UCSD-AML1 (cell line): ENCODE measurements around the gene SMC1B.
"Not testable (repeated sequence)": the region's sequence is repeated elsewhere in the genome, so short reads cannot be mapped to it uniquely, and the experiment has no call there.

Source experiments
- DNase-seq: peaks from one replicate; lab custom pipeline; 2025; ENCODE audit not compliant: unreplicated experiment; lab: John Stamatoyannopoulos, UW

Gene SMC1B

DNA sequence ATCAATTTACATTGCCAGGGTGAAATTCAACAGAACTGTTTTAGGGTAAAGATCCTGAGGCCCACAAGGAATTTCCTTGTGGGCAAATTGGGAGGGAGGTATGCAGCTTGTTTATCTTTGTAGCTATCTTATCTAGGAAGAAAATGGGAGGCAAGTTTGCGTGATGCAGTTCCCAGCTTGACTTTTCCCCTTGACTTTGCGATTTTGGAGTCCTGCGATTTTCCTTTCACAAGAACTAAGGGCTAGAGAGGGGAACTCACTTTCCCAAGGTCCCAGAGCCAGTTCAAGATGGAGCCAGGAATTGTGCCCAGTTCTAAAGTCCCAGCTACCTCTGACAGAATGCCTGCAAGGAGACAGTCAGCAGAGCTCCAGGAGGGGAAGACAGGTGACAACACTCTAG is 30.8 kb upstream of the SMC1B start:
- no peak for DNase-seq

DNA sequence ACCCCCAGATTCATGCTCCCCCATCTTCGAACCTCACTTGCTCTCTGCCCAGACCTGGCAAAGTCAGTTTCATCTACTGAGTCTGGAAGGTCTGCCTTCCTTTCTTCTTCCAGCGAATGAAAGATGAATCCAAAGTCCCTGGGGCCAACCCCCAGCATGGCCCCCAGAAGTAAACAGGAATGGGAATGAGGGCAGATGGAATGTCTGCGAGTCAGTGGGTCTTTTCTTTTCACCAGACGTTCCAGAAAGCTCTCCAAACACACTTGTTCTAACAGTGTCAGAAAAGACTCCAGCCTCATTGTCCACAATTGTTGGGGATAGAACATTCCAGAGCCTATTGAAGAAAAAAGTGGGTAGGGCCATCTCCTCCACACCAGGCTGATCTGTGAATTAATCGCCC is 28.7 kb upstream of the SMC1B start:
- no peak for DNase-seq

GRCh38 chr22:45441138-45441537 is 27.7 kb upstream of the SMC1B start:
- DNase-seq, result peak; percentile 30

GRCh38 chr22:45440688-45441087 is 27.3 kb upstream of the SMC1B start:
- not testable (repeated sequence) for DNase-seq

DNA sequence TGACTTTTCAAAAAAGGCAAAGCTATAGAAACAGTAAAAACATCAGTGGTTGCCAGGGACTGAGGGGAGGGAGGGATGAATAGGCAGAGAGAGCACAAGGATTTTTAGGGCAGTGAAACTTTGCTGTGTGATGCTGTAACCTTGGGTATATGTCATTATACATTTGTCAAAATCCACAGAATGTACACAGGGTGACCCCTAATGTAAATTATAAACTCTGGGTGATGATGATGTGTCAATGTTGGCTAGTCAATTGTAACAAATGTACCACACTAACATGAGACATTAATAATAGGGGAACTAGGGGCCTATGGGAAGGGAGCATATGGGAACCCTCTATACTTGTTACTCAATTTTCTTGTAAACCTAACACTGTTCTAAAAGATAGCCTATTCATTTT is 24.9 kb upstream of the SMC1B start:
- DNase-seq, result no peak

GRCh38 chr22:45436871-45437517 is 23.6 kb upstream of the SMC1B start:
- not testable (repeated sequence) for DNase-seq

GRCh38 chr22:45435544-45436139 is 22.2 kb upstream of the SMC1B start:
- DNase-seq, result peak; percentile 79

DNA sequence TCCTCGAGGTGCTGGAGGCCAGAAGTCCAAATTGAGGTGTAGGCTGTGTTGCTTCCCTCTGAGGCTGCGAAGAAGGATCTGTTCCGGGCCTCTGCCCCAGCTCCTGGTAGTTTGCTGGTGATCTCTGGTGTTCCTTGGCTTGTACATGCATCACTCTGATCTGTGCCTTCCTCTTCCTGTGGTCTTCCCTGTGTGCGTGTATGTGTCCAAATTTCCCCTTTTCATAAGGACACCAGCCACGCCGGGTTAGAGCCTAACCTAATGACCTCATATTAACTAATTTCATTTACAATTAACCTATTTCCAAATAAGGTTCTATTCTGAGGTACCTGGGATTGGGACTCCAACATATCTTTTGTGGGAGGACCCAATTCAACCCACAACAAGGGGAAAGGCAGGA is 21.6 kb upstream of the SMC1B start:
- no peak for DNase-seq

GRCh38 chr22:45430871-45431270 is 17.5 kb upstream of the SMC1B start:
- DNase-seq, result no peak

DNA sequence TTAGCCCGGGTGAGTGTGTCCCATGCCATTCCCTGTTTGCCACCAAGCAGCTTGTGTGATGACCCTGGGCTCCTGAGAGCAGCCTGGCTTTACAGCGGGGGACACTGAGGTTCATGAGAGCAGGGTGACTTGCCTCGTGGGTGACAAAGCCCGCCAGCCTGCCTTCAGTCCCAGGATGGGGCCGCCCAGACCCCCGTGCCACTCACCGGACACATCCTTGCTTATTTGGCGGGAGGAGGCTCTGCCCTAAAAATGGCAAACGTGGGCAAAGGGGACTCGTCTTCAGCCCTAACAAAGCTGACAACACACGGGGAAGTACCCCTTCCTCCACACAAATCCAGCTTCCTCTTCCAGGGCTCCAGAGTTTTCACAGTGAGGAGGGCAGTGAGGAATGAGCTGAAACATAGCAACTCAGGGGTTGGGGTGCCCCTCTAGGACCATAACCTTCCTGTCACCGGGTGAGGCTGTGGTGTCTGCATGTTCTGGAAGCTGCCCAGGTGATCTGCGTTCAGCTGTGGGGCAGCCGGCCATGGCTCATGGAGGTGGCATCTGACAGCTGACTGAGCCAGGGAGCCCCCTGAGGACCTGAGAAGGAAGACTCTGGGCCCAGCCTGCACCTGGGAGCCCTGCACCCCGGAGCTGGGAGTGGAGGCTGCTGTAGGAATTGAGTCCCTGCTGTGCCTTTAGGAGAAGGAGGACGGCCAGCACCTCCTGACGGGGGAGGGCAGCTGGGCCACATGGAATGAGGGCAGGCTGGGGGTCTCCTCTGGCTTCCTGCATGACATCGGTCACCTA is 16.8 kb upstream of the SMC1B start:
- no peak for DNase-seq

DNA sequence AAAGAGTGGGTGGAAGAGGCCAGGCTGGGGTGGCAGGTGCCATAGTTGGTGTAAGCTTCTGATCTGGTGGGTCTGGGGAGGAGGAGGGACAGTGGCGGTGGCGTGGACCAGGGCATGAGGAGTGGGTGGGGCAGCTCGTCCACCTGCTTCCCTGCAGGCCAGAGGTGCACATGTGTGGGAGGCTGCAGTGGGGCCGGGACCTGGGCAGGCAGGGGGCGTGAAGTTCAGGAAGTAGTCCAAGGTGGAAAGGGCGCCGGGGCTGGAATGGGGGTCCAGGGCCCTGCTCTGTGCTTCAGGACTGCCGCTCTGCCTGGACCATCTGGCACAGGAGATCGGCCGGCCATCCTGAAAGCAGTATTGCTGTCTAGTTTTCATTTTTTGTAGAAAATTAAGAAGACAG is 16.0 kb upstream of the SMC1B start:
- DNase-seq, result no peak

- no peak for DNase-seq
Observed at GRCh38 chr22:45428391-45429385, 15.3 kb upstream of the SMC1B start.

- no peak for DNase-seq
Observed at GRCh38 chr22:45427114-45427513, 13.7 kb upstream of the SMC1B start.

DNA sequence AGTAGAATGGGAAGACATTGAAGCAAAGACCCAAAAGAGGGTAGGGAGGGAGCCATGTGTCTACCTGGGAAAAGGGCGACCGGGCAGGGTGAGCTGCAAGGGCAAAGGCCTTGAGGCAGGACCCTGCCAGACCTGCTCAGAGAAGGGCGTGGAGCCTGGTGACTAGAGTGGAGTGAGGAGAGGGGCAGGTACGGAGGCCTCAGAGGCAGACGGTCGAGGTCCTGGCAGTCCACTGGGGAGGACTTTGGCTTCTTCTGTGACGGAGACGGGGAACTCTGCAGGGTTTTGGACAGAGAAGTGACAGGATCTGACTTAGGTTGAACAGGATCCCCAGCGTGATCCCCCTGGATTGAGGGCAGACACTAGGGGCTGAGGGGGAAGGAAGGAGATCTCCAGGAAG is 13.0 kb upstream of the SMC1B start:
- DNase-seq, result no peak

- DNase-seq, result no peak
Observed at GRCh38 chr22:45425531-45426265, 12.3 kb upstream of the SMC1B start.

- no peak for DNase-seq
Observed at GRCh38 chr22:45425101-45425500, 11.7 kb upstream of the SMC1B start.

DNA sequence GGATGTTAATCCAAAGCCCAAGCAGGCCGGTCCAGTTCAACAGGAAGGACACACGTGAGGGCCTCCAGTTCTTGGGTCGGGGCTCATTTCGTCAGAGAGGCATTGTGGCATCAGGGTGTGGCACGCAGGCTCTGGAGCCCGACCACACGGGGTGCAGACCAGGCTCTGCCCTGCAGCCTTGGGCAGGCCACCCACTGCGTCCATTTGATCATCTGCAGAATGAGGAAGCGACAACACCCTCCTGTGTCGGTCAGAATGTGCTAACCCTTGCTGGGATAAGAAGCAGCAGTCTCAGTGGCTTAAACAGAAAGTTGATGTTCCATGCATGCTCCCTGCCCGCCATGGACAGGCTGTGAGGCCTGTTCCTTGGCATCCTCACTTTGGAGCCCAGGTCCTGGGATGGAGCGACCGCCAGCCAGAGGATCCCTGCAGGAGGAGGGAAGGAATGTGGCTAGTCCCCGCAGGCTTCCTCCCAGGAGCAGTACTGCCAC is 10.9 kb upstream of the SMC1B start:
- DNase-seq, result no peak

DNA sequence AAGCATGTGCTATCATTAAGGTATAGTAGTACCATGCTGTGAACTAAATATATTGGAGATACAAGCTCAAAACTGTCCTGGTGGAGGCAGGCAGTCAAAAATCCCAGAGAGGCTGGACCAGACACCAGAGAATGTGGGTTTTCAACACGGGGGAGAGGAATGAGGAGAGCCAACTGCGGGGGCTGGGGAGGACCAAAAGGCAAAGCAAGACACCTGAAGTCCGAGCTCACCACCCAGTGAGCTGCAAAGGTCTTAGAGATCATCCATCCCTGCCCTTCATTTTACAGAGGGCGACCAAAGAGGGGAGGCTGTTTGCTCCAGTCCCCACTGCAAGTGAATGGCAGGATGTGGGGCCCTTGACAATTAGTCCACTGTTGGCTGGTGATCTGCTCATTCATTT is 10.1 kb upstream of the SMC1B start:
- no peak for DNase-seq

DNA sequence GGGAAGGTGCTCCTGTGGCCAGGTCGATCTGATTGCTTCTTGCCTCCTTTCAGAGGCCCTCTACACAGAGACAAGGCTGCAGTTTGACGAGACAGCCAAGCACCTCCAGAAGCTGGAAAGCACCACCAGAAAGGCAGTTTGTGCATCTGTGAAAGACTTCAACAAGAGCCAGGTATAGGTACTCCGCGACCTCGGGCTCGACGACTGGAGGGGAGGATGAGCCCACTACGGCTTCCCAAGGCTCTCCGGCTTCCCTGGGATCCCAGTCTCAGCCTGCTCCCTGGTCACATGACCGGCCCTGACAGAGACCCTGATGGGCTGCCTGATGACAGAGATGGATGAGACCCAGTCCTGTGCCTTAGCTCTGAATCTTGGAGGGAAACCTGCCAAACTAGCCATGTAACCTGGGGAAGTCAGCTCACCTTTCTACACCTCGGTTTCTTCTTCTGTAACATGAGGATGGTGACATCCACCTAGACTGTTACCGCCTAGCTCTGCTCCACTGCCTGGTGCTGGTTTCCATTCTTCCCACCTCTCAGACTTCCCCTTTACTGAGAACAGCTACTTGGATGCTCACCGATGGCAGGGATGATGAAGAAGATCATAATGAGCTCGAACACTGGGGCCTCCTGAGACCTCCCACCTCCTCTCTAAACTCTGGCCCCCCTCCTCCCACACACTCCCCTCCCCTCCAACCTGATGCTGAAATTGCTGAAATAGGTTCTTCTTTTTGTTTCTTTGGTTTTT is 9.0 kb upstream of the SMC1B start:
- no peak for DNase-seq
